ENCODE data around the gene C1orf159.

DNA sequence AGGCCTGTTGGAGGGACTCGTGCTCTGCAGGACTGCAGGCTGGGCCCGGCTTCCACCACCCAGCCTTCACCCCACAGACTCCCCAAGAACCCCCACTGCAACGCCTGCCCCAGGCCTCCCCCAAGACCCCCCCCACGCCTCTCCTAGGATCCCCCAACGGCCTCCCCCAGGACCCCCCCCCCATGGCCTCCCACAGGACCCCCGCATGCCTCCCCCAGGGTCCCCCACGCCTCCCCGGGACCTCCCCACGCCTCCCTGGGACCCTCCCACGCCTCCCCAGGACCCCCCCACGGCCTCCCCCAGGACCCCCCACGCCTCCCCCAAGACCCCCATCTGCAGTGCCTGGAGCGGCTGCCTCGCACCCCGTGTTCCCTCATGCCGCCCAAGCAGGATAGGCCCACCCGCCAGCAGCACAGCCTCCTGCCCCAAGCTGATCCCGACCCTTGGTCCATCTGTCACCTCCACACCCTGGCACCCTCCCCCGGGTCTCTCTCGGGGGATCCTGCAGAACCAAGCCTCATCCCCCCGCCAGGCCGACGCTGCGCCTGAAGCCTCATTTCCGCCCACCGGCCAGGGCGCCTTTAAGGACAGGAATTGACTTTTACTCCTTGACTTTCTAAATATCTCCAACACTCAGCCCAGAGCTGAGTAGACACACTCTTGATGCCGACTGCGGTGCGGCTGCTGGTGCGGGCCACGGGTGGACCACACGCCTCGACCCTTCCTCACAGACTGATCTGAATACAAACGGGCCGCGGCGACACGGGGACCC is 27.7 kb downstream of the C1orf159 start:
- TF ChIP-seq EZH2 (IDR thresholded peaks at IDR 0.05; ENCODE audit: borderline replicate concordance, insufficient read depth, low read depth, low read length, poor library complexity, severe bottlenecking): no peak
- TF ChIP-seq, protein P1, sequence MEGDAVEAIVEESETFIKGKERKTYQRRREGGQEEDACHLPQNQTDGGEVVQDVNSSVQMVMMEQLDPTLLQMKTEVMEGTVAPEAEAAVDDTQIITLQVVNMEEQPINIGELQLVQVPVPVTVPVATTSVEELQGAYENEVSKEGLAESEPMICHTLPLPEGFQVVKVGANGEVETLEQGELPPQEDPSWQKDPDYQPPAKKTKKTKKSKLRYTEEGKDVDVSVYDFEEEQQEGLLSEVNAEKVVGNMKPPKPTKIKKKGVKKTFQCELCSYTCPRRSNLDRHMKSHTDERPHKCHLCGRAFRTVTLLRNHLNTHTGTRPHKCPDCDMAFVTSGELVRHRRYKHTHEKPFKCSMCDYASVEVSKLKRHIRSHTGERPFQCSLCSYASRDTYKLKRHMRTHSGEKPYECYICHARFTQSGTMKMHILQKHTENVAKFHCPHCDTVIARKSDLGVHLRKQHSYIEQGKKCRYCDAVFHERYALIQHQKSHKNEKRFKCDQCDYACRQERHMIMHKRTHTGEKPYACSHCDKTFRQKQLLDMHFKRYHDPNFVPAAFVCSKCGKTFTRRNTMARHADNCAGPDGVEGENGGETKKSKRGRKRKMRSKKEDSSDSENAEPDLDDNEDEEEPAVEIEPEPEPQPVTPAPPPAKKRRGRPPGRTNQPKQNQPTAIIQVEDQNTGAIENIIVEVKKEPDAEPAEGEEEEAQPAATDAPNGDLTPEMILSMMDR (IDR thresholded peaks at IDR 0.05): no peak
